ENCODE data around the gene STPG1.
"Not testable (repeated sequence)": the region's sequence is repeated elsewhere in the genome, so short reads cannot be mapped to it uniquely, and the experiment has no call there.

STPG1 gene, protein sequence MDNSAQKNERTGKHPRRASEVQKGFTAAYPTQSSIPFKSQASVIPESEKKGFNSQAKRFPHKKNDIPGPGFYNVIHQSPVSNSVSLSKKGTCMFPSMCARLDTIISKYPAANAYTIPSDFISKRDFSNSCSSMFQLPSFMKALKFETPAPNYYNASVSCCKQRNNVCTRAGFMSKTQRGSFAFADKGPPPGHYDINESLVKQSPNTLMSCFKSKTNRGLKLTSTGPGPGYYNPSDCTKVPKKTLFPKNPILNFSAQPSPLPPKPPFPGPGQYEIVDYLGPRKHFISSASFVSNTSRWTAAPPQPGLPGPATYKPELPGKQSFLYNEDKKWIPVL

GRCh38 chr1:24413350-24414163, at the start of gene STPG1:
STPG1 (minus strand) TSS chr1:24413782; CDS start chr1:24401388, 12,394 bp downstream.
- DNase-seq (ENCODE audit: low spot score): peak; percentile 82

- DNase-seq (ENCODE audit: low spot score): not testable (repeated sequence)
Measured at GRCh38 chr1:24462128-24462527, 48.5 kb upstream of the STPG1 start.

DNA sequence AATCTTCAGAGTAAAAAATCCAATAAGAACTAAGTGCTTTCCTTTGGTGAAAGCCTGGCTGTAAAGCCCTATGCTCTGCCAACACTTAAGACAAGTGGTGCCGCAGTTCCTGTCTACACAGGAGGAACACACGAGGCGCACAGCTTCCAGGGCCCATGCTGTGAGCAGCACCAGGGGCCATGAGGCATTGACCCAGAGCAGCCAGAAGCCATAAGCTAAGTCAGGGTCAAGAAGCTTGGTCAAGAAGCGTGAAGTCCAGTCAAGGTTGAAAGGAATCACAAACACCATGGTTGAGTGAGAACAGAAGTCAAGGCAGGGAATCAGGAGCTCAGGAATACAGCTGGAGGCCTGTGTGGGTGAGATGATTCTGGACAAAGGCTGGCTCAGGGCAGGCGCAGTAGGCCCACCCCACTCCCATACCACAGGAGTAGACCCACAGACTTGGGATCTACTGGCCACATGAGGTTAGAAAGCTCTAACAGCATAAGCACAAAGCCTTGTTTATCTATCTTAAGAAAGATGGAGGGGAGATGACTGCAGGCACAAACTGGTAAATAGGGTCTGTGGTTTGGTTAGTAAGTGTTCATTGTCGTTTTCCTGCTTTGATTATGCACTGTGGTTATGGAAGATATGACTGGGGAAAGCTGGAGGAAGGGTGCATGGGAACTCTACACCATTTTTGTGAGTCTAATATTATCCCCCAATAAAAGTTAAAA, 46.1 kb upstream of the STPG1 start:
- DNase-seq (ENCODE audit: low spot score): no peak

GRCh38 chr1:24457866-24458265, 44.3 kb upstream of the STPG1 start:
- no peak for DNase-seq (ENCODE audit: low spot score)

DNA sequence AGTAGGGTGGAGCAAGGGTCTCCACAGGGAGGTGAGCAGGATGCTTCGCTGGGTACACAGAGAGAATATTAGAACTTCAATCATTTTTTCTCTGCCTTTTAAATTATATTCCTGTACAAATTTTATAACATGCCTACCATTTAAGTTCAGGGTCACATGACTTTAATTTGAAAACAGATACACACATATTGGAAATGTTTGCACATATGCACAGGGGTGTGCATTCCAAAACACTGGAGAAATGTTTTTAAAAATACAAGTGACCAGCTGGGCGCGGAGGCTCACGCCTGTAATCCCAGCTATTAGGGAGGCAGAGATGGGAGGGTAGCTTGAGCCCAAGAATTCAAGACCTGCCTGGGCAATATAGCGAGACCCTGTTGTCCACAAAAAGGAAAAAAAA, 41.7 kb upstream of the STPG1 start:
- no peak for DNase-seq (ENCODE audit: low spot score)

DNA sequence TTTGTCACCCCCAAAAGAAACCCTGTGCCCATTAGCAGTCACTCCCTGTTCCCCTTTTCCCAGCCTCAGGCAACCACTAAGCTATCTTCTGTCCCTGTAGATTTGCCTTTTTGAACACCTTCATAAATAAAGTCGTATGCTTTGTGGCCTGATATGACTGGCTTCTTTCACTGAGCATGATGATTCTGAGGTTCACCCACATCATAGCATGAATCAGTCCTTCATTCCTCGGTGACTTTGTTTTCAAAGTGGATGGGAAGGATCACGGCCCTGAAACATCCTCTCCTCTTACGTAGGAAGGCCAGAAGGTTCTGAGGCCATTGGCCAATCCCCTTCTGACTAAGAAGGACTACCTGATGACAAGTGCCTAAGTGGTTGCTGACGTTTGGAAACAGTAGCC, 41.1 kb upstream of the STPG1 start:
- DNase-seq (ENCODE audit: low spot score): no peak

- no peak for DNase-seq (ENCODE audit: low spot score)
Measured at GRCh38 chr1:24452922-24453485, 39.4 kb upstream of the STPG1 start.

DNA sequence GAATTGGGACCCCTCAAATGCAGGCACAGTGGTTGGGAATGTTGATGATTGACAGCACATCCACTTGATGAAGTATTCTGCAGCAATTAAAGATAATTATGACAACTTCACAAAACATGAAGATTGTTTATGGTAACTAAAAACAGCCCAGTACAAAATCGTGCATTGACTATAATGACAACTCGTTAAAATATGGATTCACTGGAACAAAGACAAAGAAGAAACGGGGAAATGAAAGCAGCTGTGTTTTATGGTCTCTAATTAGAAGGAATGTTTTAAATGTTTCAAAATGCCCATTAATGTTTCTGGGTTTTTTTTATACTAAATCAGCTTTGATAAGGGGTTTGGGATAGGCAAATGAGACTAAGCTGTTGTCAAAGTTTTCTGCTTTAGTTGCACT, 38.2 kb upstream of the STPG1 start:
- no peak for DNase-seq (ENCODE audit: low spot score)

- no peak for DNase-seq (ENCODE audit: low spot score)
Measured at GRCh38 chr1:24450857-24451397, 37.3 kb upstream of the STPG1 start.

DNA sequence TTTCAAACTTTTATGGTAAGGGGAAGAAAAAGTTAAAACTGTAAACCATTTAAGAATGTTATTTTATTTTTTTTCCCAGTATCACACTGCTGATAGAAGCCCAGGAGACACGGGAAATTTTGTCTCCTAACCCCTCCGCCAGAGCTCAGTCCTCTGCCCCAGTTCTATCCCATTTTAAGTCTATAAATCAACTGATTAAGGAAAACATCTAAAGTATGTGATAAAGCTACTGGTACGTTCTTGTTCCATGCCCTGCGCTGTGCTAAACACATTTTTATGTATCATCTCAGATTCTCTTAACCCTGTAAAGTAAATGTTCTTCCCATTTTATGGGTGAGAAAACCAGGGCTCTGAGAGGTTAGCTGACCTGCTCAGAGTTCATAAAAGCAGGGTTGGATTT, 36.7 kb upstream of the STPG1 start:
- DNase-seq (ENCODE audit: low spot score): no peak

DNA sequence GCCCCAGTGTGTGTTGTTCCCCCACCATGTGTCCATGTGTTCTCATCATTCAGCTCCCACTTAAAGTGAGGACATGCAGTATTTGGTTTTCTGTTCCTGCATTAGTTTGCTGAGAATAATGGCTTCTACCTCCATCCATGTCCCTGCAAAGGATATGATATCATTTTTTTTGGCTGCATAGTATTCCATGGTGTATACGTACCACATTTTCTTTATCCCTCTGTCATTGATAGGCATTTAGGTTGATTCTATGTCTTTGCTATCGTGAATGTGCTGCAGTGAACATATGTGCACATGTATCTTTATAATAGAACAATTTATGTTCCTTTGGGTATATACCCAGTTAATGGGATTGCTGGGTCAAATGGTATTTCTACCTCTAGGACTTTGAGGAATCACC, 32.9 kb upstream of the STPG1 start:
- DNase-seq (ENCODE audit: low spot score): not testable (repeated sequence)

- no peak for DNase-seq (ENCODE audit: low spot score)
Measured at GRCh38 chr1:24443241-24443656, 29.7 kb upstream of the STPG1 start.

DNA sequence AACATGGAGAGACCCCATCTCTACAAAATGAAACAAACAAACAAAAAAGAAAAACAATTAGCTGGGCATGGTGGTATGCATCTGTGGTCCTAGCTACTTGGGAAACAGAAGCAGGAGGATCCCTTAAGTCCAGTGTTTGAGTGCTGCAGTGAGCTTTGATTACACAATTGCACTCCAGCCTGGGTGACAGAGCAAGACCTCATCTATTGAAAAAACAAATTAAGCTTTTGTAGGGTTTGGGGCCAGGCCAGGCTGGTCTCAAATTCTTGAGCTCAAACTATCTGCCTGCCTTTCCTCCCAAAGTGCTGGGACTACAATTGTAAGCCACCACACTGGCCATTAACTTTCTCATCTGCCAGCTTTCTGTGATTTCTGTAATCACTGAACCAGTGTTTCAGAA, 29.2 kb upstream of the STPG1 start:
- no peak for DNase-seq (ENCODE audit: low spot score)

DNA sequence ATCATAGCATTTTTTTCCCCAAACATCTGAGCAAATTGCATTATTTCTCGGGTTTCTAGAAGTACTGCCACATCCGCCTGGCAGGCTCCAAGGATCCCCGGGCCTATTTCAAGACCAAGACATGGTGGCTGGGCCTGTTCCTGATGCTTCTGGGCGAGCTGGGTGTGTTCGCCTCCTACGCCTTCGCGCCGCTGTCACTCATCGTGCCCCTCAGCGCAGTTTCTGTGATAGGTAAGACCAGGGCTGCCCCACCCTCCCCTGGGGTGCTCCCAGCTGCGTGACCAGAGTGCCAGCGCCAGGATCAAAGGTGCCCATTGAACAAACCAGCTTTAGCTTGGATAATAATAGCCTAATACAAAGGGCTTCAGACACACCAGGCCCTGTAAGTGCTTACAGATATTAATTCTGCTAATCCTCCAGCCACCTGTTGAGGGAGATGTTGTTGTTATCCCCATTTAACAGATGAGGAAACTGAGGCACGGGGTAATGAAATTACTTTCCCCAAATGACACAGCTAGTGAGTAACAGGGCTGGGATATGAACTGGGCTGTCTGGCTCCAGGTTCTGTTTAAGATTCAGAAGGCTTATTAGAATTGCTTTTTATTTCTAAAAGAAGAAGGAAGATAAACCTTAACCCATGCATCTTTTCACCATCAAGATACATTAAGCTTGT, 28.6 kb upstream of the STPG1 start:
- DNase-seq (ENCODE audit: low spot score): no peak

- no peak for DNase-seq (ENCODE audit: low spot score)
Measured at GRCh38 chr1:24441480-24441879, 27.9 kb upstream of the STPG1 start.

DNA sequence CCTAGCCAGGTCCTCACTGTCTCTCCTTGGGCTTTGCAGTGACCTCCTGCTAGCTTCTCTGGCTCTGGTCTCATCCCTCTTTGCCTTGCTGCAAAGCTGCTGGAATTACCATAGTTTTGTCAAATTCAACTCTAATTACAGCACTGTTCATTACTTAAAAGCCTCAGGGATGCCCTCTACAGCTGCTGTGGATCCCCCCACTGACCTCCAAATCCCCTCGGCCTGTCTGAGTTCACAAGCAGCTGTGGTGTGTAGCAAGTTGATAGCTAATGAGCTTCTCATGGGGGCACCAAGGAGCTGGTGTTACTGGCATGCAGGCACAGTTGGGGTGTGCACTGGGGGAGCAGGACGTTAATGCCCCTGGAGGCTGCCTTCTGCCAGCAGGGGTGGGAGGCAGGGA, 26.9 kb upstream of the STPG1 start:
- DNase-seq (ENCODE audit: low spot score): no peak

DNA sequence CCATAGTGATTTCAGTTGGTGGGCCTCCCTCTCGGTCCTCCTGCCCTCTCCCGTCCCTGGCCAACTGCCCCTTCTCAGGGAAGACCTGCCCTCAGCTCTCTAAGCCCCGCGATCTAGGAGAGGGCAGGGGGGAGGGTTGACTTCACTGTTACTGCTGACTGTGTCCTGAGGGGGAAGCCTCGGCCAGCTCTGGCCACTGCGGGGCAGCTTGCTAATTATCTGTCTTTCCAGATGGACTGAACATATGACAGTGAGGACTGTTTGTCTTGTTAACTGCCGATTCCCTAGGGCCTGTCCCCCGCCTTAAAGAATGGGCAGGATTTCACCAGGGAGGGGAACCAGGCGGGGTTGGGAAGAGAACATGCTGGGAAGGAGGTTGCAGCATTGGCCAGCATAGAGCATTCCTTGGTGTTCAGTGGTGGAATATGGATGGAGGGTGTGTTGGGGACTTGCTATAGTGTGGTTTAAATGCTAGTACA, 24.9 kb upstream of the STPG1 start:
- DNase-seq (ENCODE audit: low spot score): no peak

DNA sequence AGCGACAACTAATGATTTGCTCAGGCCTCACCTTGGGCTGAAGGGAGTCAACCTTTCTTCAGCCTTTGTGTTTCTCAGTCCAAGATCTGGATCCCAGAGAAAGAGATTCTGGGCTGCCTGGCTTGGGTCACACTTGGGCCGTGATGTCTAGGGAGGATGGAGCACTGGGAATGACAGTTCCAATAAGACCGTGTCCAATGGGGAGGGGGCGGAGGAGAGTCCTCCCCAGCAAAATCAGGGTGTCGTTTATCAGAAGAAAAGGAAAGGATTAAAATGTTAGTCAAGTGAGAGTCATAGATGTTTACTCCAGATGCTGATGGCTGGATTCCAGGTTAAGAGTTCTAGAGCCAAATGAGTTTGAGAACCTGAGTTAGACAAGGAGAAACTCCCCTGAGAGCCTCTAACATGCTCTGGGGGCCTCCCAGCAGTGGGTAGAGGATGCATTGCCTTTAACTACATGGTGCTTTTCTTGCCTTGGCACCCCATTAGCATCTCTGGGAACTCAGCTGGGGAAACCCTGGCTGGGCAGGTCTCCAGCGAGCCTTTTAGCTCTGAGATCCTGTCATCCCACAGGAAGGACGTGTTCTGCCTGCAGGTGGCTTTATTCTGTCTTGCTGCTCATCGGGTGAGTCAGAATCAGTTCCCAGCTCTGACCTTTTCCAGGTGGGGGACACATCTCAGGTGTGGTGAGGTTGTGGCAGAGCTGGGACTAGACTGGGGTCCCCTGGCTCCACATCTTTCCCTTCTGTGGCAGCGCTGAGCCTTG, 24.2 kb upstream of the STPG1 start:
- no peak for DNase-seq (ENCODE audit: low spot score)

DNA sequence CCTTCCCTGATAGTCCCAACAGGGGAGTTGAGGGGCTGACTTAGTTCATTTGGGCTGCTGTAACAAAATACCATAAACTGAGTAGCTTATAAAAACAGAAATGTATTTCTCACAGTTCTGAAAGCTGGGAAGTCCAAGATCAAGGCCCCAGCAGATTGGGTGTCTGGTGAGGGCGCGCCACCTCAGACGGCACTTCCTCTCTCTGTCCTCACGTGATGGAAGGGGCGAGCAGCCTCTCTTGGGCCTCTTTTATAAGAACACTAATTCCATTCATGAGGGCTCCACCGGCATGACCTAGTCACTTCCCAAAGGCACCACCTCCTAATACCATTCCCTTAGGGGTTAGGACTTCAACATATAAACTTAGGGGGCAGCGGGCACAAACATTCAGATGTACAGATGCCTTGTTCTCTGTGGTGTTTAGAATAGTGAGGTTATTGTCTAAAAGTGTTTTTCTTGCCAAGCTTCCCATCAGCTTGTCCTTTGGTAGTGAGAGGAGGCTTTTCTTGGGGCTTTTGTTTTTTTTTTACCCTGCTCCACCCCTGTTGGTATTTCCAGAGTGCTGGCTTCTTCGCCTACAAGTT, 22.3 kb upstream of the STPG1 start:
- DNase-seq (ENCODE audit: low spot score): no peak

GRCh38 chr1:24427545-24427862, 13.9 kb upstream of the STPG1 start:
- no peak for DNase-seq (ENCODE audit: low spot score)

All from SW480 (cell line).